Measurements from ENCODE around the gene INKA1.

GRCh38 chr3:49812916-49813496 lies 9.9 kb downstream of the INKA1 start:
- TF ChIP-seq CTCF (conservative IDR thresholded peaks at IDR 0.05; ENCODE audit: low read depth, low read length): no peak
- no peak for TF ChIP-seq EZH2phosphoT487 (IDR thresholded peaks at IDR 0.05; ENCODE audit: borderline replicate concordance, low read length)

All from PC-3 (cell line).